Astrocyte of the spinal cord (primary cell): ENCODE data around the gene OTUD4.
"Not testable (repeated sequence)": the region's sequence is repeated elsewhere in the genome, so short reads cannot be mapped to it uniquely, and the experiment has no call there.

Source experiments
- DNase-seq: peaks from one replicate; pipeline ENCODE4 v3.0.0; 2011; ENCODE audit warnings: low read depth, low spot score
- H3K4me3 ChIP-seq: 2 replicates; pipeline ENCODE4 v1.5.1; 2011; ENCODE audit warnings: low read depth, mild to moderate bottlenecking, low read length, moderate library complexity
- in situ Hi-C: cut with HindIII; loops from 2 replicates; pipeline ENCODE4 v1.10.0; 2017; ENCODE audit warnings: low sequenced_read_pairs
- TF ChIP-seq, protein P1 (sequence below): IDR thresholded peaks from 2 replicates; pipeline ENCODE4 v1.5.1; 2012; ENCODE audit warnings: low read depth, mild to moderate bottlenecking, low read length, inconsistent platforms

OTUD4 gene

DNA sequence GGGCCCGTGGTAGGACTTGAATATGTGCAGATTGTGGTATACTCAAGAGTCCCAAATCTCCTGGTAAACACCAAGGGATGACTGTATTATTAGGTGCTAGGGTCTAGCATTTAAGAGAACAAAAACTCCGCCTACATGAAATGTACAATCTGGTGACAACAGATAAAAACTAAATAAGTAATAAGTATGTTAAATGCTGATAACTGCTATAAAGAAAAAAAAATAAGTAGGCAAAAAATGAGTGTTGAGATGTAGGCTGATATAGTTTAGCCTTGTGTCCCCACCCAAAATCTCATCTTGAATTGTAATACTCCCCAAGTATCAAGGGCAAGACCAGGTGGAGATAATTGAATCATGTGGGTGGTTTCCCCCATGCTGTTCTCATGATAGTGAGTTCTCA, 23.4 kb downstream of the OTUD4 start:
- no peak overlapping the region for H3K4me3 ChIP-seq
- no peak for DNase-seq
- in situ Hi-C loops: no loop called here
- TF ChIP-seq, protein P1, sequence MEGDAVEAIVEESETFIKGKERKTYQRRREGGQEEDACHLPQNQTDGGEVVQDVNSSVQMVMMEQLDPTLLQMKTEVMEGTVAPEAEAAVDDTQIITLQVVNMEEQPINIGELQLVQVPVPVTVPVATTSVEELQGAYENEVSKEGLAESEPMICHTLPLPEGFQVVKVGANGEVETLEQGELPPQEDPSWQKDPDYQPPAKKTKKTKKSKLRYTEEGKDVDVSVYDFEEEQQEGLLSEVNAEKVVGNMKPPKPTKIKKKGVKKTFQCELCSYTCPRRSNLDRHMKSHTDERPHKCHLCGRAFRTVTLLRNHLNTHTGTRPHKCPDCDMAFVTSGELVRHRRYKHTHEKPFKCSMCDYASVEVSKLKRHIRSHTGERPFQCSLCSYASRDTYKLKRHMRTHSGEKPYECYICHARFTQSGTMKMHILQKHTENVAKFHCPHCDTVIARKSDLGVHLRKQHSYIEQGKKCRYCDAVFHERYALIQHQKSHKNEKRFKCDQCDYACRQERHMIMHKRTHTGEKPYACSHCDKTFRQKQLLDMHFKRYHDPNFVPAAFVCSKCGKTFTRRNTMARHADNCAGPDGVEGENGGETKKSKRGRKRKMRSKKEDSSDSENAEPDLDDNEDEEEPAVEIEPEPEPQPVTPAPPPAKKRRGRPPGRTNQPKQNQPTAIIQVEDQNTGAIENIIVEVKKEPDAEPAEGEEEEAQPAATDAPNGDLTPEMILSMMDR: no peak

DNA sequence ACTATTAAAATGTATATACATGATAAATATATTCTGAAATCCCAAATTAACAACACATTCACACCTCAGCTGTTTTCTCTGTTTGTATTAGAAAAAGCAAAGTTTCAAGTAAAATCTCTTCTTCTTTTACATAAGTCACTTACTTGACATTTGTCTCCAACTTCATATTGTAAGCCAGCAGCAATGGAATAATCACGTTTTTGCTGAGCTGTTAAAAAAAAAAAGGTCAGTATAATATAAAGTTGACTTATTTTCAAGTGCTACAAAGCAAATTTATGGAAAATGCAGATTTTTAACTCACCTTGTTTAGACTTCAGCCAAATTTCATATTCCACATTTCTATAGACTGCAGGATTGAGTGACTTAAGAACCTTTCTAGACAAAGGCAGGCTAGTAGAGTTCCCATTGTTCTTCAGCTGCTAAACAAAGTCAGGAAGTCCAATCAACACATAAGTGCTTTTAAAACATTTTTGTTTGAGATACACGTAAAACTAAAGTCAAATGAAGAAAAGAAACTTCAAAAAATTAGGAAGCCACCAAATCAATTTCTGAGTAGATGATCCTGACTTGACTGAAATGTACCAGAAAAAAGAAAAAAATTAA, 25.0 kb downstream of the OTUD4 start:
- no peak overlapping the region for H3K4me3 ChIP-seq
- in situ Hi-C loops: no loop called here
- DNase-seq: no peak
- TF ChIP-seq, protein P1: no peak

DNA sequence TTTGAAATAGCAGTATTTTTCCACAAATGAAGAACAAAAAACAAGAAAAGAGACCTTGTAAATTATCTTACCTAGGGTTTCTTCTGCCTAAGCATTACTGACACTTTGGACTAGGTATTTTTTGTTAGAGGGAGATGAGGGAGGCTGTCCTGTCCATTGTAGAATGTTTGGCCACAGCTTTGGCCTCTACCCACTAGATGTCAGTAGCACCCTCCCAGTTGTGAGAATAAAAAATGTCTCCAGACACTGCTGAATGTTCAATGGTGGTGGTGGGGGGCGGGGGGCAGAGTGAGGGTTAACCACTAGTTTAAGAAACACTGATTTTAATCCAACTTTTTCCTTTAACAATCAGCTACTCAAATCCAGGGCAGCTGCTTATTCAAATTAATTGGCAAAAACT, 25.8 kb downstream of the OTUD4 start:
- H3K4me3 ChIP-seq: no peak overlapping the region
- TF ChIP-seq, protein P1: peak; percentile 73
- peak; percentile 30 for DNase-seq
- in situ Hi-C loops: no loop called here

DNA sequence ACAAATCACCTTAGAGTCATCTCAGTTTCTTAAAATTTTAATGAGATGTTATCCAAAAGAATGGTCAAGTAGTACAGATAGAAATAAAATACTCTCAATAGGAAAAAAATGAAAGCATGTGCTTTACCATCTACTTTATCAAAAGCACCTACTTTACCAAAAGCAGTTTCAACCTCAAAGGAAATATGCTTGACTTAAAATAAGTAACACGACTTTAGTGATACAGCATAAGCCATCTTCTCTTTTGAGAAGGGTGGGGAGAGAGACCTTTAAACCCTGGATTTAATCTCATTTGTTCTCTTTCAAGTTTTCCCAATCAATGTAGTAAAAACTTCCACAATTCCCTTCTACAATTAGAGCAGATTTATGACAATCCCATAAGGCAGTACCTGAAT, 26.5 kb downstream of the OTUD4 start:
- TF ChIP-seq, protein P1: no peak
- no peak for DNase-seq
- no peak overlapping the region for H3K4me3 ChIP-seq
- in situ Hi-C loops: no loop called here

DNA sequence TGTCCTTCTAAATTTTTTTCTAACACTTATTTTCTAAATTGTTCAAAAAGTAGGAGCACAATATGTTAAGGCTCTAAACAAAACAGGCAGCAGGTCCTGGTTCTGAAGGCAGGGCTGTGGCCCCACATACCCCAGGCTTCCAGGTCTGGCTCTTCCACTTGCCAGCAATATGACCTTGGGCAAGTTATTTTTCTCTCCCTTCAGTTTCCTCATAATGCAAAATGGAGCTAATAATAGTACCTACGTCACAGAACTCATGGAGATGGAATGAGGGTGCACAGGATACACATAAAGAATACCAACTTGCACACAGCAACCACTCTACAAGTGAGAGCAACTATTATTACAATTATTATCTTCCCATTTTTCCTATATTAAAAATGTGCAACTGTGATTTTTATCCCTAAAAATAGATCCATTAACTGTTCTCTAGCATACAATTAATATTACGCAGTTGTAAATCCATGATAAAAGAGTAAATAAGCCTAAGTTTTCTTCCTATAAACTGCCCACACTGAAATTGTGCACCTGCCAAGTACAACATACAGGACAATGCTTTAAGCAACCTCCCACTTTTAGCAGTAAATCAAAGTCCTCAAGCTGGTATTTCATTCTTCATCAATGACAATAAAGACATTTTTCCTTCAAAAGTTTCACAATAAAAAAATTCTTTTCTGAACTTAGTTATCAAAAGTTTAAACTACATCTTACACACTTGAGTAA, 27.0 kb downstream of the OTUD4 start:
- no peak for DNase-seq
- TF ChIP-seq, protein P1: no peak
- in situ Hi-C loops: no loop called here
- H3K4me3 ChIP-seq: no peak overlapping the region

DNA sequence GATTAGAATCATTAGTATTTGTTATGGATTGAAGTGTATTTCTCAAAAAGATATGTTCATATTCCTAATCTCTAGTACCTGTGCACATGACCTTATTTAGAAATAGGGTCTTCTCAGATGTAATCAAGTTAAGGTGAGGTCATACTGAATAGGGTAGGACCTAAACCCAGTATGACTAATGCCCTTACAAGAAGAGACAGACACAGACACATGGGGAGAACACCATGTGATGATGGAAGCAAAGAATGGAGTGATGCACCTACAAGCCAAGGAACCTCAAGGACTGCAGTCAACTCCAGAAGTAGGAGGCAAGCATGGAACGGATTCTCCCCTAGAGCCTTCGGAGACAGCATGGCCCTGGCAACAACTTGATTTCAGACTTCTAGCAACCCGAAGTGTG, 31.4 kb downstream of the OTUD4 start:
- no peak overlapping the region for H3K4me3 ChIP-seq
- no peak for DNase-seq
- in situ Hi-C loops: no loop called here
- TF ChIP-seq, protein P1: no peak

DNA sequence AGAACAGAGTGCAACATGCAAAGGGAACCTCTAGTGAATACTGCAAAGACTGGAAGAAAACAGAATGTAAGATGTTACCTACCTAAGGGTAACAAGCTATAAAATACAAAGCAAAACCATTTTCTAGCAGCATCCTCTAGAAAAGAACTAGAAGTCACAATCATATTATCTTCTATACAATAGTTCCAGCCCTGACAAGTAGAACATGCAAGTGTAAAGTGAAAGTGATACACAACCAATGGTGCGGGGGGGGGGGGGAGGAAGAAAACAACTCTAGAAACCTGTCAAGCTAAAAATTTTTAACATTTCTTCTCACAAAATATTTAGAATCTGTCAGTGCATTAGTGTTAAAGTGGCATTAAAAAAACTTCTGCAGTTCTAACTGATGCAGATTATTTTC, 44.2 kb downstream of the OTUD4 start:
- DNase-seq, H3K4me3 ChIP-seq, in situ Hi-C loops: not testable (repeated sequence)
